ENCODE data around the gene FSD2. TPM values are rescaled to one million over a fixed set of nuclear protein-coding genes. Genes with fewer than 3 reads are reported as not detected.
A peak's percentile ranks its signal among the peaks of the same experiment; 100 is the strongest.

Gene FSD2
- total and polyA plus RNA-seq, 2 of the 4 experiments (the other 2 are of a cell fraction) = not detected

- Histone ChIP-seq H2AK9ac (replicated peaks; ENCODE audit: low read depth, low read length, poor library complexity) (no peak overlapping the region), H3K4me1 (ENCODE audit: control insufficient read depth, insufficient read depth, low read length) (peaks cover 10% of the 10 kb centered on the region), H3K56ac (ENCODE audit: extremely low read depth, insufficient read depth, low read length) (no peak overlapping the region), H3K4ac (ENCODE audit: low read depth, low read length) (peak overlapping the region; percentile 3; the same call in 1 of the 2 replicates), H3K9ac (ENCODE audit: low read depth, low read length) (no peak overlapping the region), H2AFZ (replicated peaks; ENCODE audit: low read length, poor library complexity) (no peak overlapping the region), H3K79me1 (ENCODE audit: low read depth in 1 of 2, low read length in 2 of 2) (peaks cover 7 to 41% of the 10 kb centered on the region in 2 experiments; a peak in 2 of 4 replicates), H4K8ac (ENCODE audit: low read depth in 2 of 2, low read length in 2 of 2) (no peak overlapping the region; a peak in 1 of 4 replicates), H3K23ac (ENCODE audit: low read depth, low read length) (0 out of 2 replicates have a peak overlapping the region, but pooled peaks have one; percentile 9), H3K27ac (ENCODE audit: insufficient read depth, low read length) (no peak overlapping the region), H2BK120ac (ENCODE audit: low read depth, low read length) (peak overlapping the region; percentile 24; the same call in 1 of the 2 replicates), H3K9me3 (ENCODE audit: control insufficient read depth, insufficient read depth, low read length) (no peaks in the 10 kb centered on the region), H4K20me1 (ENCODE audit: insufficient read depth, low read length) (peaks cover 9% of the 10 kb centered on the region), H2AK5ac (ENCODE audit: low read depth, low read length) (no peak overlapping the region), H2BK5ac (ENCODE audit: low read depth, low read length, poor library complexity, severe bottlenecking) (peak overlapping the region; percentile 15), H4K91ac (ENCODE audit: insufficient read depth, low read depth, low read length) (no peak overlapping the region), H3K27me3 (ENCODE audit: control insufficient read depth, insufficient read depth, low read length) (no peaks in the 10 kb centered on the region), H3K9me1 (ENCODE audit: insufficient read depth, low read length) (peaks cover 5% of the 10 kb centered on the region), H3K18ac (ENCODE audit: low read depth, low read length) (no peak overlapping the region), H2BK15ac (ENCODE audit: low read depth, low read length) (no peak overlapping the region), H2BK20ac (ENCODE audit: low read depth, low read length) (peak overlapping the region; percentile 9; the same call in 1 of the 2 replicates), H4K5ac (ENCODE audit: low read depth, low read length) (no peak overlapping the region), H3K4me3 (ENCODE audit: insufficient read depth, low read depth, low read length) (no peak overlapping the region), H3K4me2 (ENCODE audit: low read depth, low read length) (peak overlapping the region; percentile 6; the same call in 1 of the 2 replicates), H3K14ac (replicated peaks; ENCODE audit: low read depth, low read length) (no peak overlapping the region), H3K36me3 (ENCODE audit: control insufficient read depth, insufficient read depth, low read length) (peaks cover 52% of the 10 kb centered on the region)
- DNase-seq (no peak), ATAC-seq (ENCODE audit: low read depth) (no peak)
- intact Hi-C loops (cut with micrococcal nuclease) = loop anchor here (5.0 to 10.0 kb wide), 3 partner anchors 155 to 373 kb away; partner anchors contain the start of genes HDGFL3 and RAMAC
- no TSS peak for BruUV-seq (replicated peaks)
- TF ChIP-seq NFE2L2 (IDR thresholded peaks at IDR 0.05; ENCODE audit: low read depth, low read length) = no peak
- TF ChIP-seq RCOR1 (IDR thresholded peaks at IDR 0.05; ENCODE audit: insufficient replicate concordance, low read length) = no peak
- no peak for TF ChIP-seq SMC3 (IDR thresholded peaks at IDR 0.05; ENCODE audit: low read depth, low read length)
- no peak for TF ChIP-seq CEBPB (IDR thresholded peaks at IDR 0.05; ENCODE audit: low read depth, low read length)
- no peak for TF ChIP-seq BHLHE40 (IDR thresholded peaks at IDR 0.05; ENCODE audit: low read depth, low read length)
- TF ChIP-seq POLR2A (IDR thresholded peaks at IDR 0.05; ENCODE audit: low read depth, low read length) = no peak
- TF ChIP-seq RAD21 (IDR thresholded peaks at IDR 0.05; ENCODE audit: low read length) = no peak
- no peak for TF ChIP-seq USF2 (IDR thresholded peaks at IDR 0.05; ENCODE audit: low read depth, low read length)
- TF ChIP-seq FOS (IDR thresholded peaks at IDR 0.05; ENCODE audit: low read depth, low read length) = no peak
- no peak for TF ChIP-seq MAFK (IDR thresholded peaks at IDR 0.05; ENCODE audit: low read depth, low read length)
- TF ChIP-seq CHD1 (IDR thresholded peaks at IDR 0.05; ENCODE audit: low read depth, low read length) = no peak
- TF ChIP-seq RFX5 (IDR thresholded peaks at IDR 0.05; ENCODE audit: low read depth, low read length) = no peak
- TF ChIP-seq MAZ (IDR thresholded peaks at IDR 0.05; ENCODE audit: borderline replicate concordance, low read depth, low read length) = no peak
- TF ChIP-seq MXI1 (IDR thresholded peaks at IDR 0.05; ENCODE audit: borderline replicate concordance, low read depth, low read length) = no peak
- no peak for TF ChIP-seq ELK1 (IDR thresholded peaks at IDR 0.05; ENCODE audit: borderline replicate concordance, low read depth, low read length)
- ChIA-PET CTCF (no interaction called here), POLR2A (ENCODE audit: unreplicated experiment) (no interaction called here)
- dilution Hi-C loops (cut with HindIII; ENCODE audit: low sequenced_read_pairs, unreplicated experiment) = no loop called here
- in situ Hi-C loops (cut with MboI; ENCODE audit: low sequenced_read_pairs) = no loop called here
- no CpG with 5 or more reads among the region's 5 CpGs for WGBS, 2 experiments (ENCODE audit: extremely low coverage in 2 of 2, insufficient read length in 1 of 2)
These were observed 26.2 kb upstream of the FSD2 start for GRCh38 chr15:82831894-82832600.

Data from IMR-90 (cell line).